Progenitor cell of endocrine pancreas (in vitro differentiated cells): Measurements from ENCODE around the gene TMSB10. TPM values are rescaled to one million over a fixed set of nuclear protein-coding genes. Genes with fewer than 3 reads are reported as not detected.
A peak's percentile ranks its signal among the peaks of the same experiment; 100 is the strongest.

Experiments used
- DNase-seq: peaks from one replicate; pipeline ENCODE4 v3.0.0; 2021; ENCODE audit warnings: low spot score; ENCODE audit not compliant: unreplicated experiment
- H3K27ac Mint-ChIP-seq: 2 replicates; pipeline ENCODE4 v1.8.0; 2021; ENCODE audit warnings: mild to moderate bottlenecking, moderate library complexity, mixed read lengths
- H3K27me3 Mint-ChIP-seq: 2 replicates; pipeline ENCODE4 v1.8.0; 2021; ENCODE audit warnings: mixed read lengths
- H3K36me3 Mint-ChIP-seq: 2 replicates; pipeline ENCODE4 v1.8.0; 2022; ENCODE audit warnings: mixed read lengths; ENCODE audit not compliant: insufficient read depth
- H3K4me1 Mint-ChIP-seq: 2 replicates; pipeline ENCODE4 v1.8.0; 2021; ENCODE audit warnings: low read depth, mixed read lengths
- H3K4me3 Mint-ChIP-seq: 2 replicates; pipeline ENCODE4 v1.8.0; 2021; ENCODE audit warnings: low read depth, mild to moderate bottlenecking, moderate library complexity, mixed read lengths
- H3K9me3 Mint-ChIP-seq: 2 replicates; pipeline ENCODE4 v1.8.0; 2021; ENCODE audit warnings: low read depth, mixed read lengths
- total RNA-seq: library from RNA; stranded (reverse); gene quantifications from 2 replicates; pipeline ENCODE4 v1.2.1, GENCODE V29; 2021
- TF ChIP-seq, protein P1 (sequence below): fragments of 200-600 bp; sonication (generic); IDR thresholded peaks from one replicate; pipeline ENCODE4 v1.5.0; 2021; ENCODE audit warnings: antibody characterized with exemption, mild to moderate bottlenecking; ENCODE audit not compliant: unreplicated experiment

TMSB10 gene
- total RNA-seq, 1 donor from 2014 or later = 2,136 TPM

- Mint-ChIP-seq H3K27me3 (peaks cover 9% of the 10 kb centered on the region), H3K27ac (no peak overlapping the region), H3K36me3 (no peaks in the 10 kb centered on the region), H3K4me1 (peaks cover 4% of the 10 kb centered on the region), H3K4me3 (no peak overlapping the region), H3K9me3 (no peaks in the 10 kb centered on the region)
- TF ChIP-seq, protein P1, sequence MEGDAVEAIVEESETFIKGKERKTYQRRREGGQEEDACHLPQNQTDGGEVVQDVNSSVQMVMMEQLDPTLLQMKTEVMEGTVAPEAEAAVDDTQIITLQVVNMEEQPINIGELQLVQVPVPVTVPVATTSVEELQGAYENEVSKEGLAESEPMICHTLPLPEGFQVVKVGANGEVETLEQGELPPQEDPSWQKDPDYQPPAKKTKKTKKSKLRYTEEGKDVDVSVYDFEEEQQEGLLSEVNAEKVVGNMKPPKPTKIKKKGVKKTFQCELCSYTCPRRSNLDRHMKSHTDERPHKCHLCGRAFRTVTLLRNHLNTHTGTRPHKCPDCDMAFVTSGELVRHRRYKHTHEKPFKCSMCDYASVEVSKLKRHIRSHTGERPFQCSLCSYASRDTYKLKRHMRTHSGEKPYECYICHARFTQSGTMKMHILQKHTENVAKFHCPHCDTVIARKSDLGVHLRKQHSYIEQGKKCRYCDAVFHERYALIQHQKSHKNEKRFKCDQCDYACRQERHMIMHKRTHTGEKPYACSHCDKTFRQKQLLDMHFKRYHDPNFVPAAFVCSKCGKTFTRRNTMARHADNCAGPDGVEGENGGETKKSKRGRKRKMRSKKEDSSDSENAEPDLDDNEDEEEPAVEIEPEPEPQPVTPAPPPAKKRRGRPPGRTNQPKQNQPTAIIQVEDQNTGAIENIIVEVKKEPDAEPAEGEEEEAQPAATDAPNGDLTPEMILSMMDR = no peak
- DNase-seq = no peak
Measured at GRCh38 chr2:84923009-84923408, 17.6 kb downstream of the TMSB10 start.

GRCh38 chr2:84924173-84925106 lies 19.0 kb downstream of the TMSB10 start:
- Mint-ChIP-seq H3K9me3 (no peaks in the 10 kb centered on the region), H3K27ac (no peak overlapping the region), H3K36me3 (no peaks in the 10 kb centered on the region), H3K4me1 (peaks cover 4% of the 10 kb centered on the region), H3K27me3 (peaks cover 9% of the 10 kb centered on the region), H3K4me3 (no peak overlapping the region)
- TF ChIP-seq, protein P1 = no peak
- no peak for DNase-seq

- no peak overlapping the region for H3K27ac Mint-ChIP-seq
- H3K4me1 Mint-ChIP-seq = peaks cover 4% of the 10 kb centered on the region
- peaks cover 9% of the 10 kb centered on the region for H3K27me3 Mint-ChIP-seq
- no peaks in the 10 kb centered on the region for H3K9me3 Mint-ChIP-seq
- H3K4me3 Mint-ChIP-seq = no peak overlapping the region
- TF ChIP-seq, protein P1 = no peak
- H3K36me3 Mint-ChIP-seq = no peaks in the 10 kb centered on the region
- no peak for DNase-seq
Measured at GRCh38 chr2:84925336-84925723, 19.9 kb downstream of the TMSB10 start.

GRCh38 chr2:84925724-84926376 lies 20.4 kb downstream of the TMSB10 start:
- TF ChIP-seq, protein P1 = peak; percentile 99
- Mint-ChIP-seq H3K36me3 (no peaks in the 10 kb centered on the region), H3K4me1 (peaks cover 4% of the 10 kb centered on the region), H3K27me3 (peaks cover 9% of the 10 kb centered on the region), H3K27ac (peak overlapping the region; percentile 82), H3K4me3 (peak overlapping the region; percentile 63), H3K9me3 (no peaks in the 10 kb centered on the region)
- DNase-seq = peak; percentile 95

DNA sequence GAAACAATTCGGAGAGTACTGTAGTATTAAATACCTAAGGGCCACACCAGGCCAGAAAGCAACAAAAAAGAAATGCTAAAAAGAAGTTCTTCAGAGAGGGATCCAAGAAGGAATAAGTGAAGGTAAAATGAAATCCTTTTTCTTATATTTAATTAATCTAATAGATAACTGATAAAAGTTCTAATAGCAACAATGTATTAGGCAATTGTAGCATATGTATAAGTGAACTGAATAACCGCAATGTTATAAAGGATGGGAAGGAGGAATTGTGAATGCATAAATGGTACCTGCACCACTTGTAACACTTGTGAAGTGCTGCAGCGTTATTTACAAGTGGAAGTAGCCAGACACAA lies 21.8 kb downstream of the TMSB10 start:
- Mint-ChIP-seq H3K4me3 (no peak overlapping the region), H3K4me1 (peaks cover 12% of the 10 kb centered on the region)

More for the DNA sequence above, 21.8 kb downstream of the TMSB10 start:
- Mint-ChIP-seq H3K27me3 (peaks cover 9% of the 10 kb centered on the region), H3K27ac (no peak overlapping the region), H3K36me3 (no peaks in the 10 kb centered on the region), H3K9me3 (no peaks in the 10 kb centered on the region)
- TF ChIP-seq, protein P1 = no peak
- no peak for DNase-seq
